NCI-H1417 treated with DMSO at 0.1 percent for 48 hours (cell line): Measurements from ENCODE around the gene ZNF391.
"Not testable (repeated sequence)": the region's sequence is repeated elsewhere in the genome, so short reads cannot be mapped to it uniquely, and the experiment has no call there.

ENCODE experiments used
- DNase-seq: peaks from one replicate; lab custom pipeline; 2025; lab: John Stamatoyannopoulos, UW

Gene ZNF391

GRCh38 chr6:27388293-27389197 lies at the start of gene ZNF391:
TSS of gene ZNF391 (plus strand) at chr6:27388759. CDS start at chr6:27400371, 11,612 bp downstream.
- DNase-seq, result peak; percentile 2

GRCh38 chr6:27352850-27353249 lies 35.7 kb upstream of the ZNF391 start:
- DNase-seq, result no peak

- no peak for DNase-seq
These were observed 29.8 kb upstream of the ZNF391 start for GRCh38 chr6:27358786-27359185.

GRCh38 chr6:27359231-27359630 lies 29.3 kb upstream of the ZNF391 start:
- DNase-seq, result no peak

- no peak for DNase-seq
These were observed 20.4 kb upstream of the ZNF391 start for GRCh38 chr6:27368202-27368601.

GRCh38 chr6:27370391-27370790 lies 18.2 kb upstream of the ZNF391 start:
- DNase-seq, result no peak

DNA sequence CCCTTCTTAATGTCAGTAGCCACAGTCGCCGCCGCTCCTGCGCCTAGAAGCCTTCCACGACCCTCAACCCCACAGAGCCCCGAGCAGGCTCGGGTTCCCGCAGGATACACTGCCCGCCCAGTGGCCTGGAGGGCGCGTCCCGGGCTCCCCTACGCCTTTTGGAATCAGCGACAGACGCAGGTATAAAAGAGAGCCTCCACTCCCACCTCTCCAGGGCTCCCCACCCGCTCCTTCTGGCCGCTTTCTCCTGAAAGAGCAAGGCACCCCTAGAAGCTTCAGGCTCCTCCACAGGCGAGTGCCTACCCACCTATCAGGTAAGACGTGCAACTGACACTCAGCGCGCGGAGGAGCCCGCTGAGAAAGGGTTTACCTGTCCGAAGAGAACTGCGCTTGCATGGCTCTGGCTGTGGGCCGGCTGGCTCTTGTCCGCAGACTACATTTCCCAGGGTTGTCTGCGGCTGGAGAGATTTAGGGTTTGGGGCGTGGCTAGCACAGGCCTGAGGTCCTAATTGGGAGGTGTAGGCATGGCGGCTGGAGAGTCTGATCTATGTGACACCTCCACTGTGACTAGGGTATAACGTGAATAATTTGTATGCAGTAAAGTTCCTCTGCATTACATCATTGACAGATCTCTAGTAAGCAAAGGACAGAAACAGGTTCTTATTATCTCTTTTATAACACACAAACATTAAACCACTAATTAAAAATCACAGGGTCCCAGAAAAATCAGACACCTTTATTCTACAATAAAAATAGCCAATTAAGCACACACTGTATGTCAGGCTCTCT lies 13.5 kb upstream of the ZNF391 start:
- peak; percentile 2 for DNase-seq

- no peak for DNase-seq
These were observed 12.9 kb upstream of the ZNF391 start for GRCh38 chr6:27375613-27376079.

DNA sequence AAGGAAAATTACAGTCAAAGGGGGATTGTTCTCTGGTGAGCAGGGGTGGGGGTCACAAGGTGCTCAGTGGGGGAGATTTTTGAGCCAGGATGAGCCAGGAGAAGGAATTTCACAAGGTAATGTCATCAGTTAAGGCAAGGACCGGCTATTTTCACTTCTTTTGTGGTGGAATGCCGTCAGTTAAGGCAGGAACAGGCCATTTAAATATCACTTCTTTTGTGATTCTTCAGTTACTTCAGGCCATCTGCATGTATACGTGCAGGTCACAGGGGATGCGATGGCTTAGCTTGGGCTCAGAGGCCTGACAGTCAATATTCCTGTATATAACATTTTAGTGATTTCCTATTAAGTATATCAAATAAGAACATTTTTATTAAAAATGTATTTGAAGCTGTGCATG lies 10.2 kb upstream of the ZNF391 start:
- not testable (repeated sequence) for DNase-seq

DNA sequence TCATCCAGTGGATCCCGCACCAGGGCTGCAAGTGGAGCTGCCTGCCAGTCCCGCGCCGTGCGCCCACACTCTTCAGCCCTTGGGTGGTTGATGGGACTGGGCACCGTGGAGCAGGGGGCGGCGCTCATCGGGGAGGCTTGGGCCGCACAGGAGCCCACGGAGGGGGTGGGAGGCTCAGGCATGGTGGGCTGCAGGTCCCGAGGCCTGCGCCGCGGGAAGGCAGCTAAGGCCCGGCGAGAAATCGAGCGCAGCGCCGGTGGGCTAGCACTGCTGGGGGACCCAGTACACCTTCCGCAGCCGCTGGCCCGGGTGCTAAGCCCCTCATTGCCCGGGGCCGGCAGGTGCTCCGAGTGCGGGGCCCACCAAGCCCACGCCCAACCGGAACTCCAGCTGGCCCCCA lies 7.6 kb upstream of the ZNF391 start:
- DNase-seq, result not testable (repeated sequence)

DNA sequence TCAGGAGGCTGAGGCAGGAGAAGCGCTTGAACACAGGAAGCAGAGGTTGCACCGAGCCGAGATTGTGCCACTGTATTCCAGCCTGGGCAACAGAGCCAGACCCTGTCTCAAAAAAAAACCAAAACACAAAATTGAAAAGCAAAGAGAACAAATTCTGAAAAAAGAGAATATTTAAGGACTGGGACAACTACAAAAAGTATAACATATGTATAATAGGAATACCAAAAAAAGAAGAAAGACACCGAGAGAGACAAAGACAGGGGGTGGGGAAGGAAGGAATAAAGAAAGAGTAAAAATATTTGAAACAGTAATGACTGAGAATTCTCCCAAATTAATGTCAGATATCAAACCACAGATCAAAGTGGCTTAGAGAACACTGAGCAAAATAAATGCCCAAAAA lies 5.5 kb upstream of the ZNF391 start:
- no peak for DNase-seq

DNA sequence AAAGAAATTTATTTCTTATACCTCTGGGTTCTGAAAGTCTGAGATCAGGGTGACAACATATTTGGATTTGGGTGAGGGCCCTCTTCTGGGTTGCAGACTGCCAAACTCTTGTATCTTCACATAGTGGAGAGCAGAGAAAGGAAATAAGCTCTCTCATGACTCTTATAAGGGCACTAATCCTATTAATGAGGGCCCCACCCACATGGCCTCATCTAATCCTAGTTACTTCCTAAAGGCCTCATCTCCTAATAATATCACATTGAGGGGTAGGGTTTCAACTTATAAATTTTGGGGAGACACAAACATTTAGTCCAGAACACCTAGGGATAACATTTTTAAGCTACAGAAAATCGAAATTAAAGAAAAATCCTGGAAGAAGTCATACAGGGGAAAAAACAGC lies 5.1 kb upstream of the ZNF391 start:
- DNase-seq, result no peak

DNA sequence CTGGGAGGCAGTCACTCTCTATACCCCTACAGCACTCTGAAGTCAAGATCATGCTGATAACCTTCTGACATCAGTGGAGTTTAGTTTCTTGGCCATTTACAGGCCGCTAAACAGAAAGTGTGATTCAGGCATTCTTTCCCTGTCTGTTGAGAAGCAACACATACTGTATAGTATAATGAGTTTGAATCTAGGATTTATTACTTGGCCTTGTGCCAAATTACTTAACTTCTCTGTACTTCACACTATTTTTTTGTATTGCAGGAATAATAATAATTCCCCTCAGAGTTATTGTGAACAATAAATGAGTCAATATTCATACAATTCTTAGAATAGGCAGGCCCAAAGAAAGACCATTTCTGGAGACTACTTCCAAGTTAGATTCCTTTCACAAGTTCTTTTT lies 4.1 kb downstream of the ZNF391 start:
- DNase-seq, result no peak

DNA sequence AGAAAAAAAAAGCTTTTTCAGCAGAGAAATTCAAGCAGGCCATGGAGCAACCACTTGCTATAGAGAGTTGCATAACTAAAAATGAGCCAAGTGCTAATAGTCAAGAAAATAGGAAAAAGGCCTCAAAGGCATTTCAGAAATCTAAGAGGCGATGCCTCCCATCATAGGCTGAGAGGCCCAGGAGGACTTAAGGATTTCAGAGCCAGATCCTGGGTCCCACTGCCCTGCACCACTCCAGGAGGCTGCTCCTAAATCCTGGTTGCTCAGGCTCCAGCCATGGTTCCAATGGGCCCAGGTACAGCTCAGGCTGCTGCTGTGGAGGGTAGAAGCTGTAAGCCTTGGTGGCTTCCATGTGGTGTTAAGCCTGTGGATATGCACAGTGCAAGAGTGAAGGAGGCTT lies 5.5 kb downstream of the ZNF391 start:
- DNase-seq, result no peak

DNA sequence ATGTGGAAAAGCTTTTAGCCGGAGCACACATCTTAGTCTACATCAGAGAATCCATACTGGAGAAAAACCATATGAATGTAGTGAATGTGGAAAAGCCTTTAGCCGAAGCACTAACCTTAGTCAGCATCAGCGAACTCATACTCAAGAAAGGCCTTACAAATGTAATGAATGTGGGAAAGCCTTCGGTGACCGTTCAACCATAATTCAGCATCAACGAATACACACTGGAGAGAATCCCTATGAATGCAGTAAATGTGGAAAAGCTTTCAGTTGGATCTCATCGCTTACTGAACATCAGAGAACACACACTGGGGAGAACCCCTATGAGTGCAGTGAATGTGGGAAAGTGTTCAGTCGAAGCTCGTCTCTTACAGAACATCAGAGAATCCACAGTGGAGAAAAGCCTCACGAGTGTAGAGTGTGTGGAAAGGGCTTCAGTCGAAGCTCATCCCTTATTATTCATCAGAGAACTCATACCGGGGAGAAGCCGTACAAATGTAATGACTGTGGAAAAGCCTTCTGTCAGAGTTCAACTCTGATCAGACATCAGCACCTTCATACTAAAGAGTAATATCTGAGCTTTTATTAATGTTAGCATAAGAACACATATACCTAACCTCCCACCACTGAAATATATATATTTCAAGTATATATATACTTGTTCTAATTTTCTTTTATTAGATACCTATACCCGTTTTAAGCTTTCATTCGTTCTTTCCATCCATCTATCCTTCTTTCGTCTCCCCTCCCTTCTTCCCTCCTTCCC lies 12.5 kb downstream of the ZNF391 start:
- DNase-seq, result no peak

DNA sequence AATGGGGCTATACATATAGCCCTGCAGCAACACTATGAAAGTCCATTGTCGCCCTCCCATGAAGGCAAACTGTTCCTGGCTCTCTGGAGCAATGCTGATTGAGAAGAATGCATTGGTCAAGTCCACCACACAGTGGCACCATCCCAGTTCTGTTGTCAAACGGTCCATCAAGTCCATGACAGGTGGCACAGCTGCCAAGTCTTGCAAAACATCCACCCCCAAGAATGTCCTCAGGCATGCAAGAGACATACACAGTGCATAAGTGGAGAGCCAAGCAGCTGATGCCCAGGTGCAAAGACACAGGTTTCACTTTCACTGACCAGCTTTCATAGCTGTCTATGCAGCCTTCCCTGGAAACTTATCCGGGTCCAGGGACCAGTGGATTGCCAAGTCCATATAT lies 17.5 kb downstream of the ZNF391 start:
- DNase-seq, result no peak

GRCh38 chr6:27407153-27407814 lies 18.7 kb downstream of the ZNF391 start:
- no peak for DNase-seq

DNA sequence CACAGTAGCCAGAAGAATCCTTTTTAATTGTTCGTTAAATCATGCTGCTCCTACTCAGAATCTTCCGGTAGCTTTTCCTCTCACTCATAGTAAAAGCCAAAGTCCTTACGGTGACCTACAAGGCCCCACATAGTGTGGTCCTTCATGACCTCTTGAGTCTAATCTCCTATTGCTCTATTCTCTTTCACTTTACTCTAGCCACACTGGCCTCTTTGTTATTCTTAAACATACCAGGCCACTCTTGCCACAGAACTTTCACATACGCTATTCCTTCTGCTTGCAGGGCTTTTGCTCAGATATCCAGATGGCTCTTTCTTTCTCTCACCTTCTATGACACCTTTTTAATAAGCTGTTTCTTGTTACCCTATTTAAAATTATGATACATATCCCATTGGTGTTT lies 25.7 kb downstream of the ZNF391 start:
- DNase-seq, result no peak

- DNase-seq, result no peak
These were observed 26.4 kb downstream of the ZNF391 start for GRCh38 chr6:27414996-27415395.

- DNase-seq, result no peak
These were observed 27.3 kb downstream of the ZNF391 start for GRCh38 chr6:27415898-27416297.

- DNase-seq, result no peak
These were observed 30.8 kb downstream of the ZNF391 start for GRCh38 chr6:27419363-27419762.
